GM12873 (cell line): ENCODE data around the gene NKIRAS1.

Source experiments
- CTCF ChIP-seq: IDR thresholded peaks from 2 replicates; pipeline ENCODE4 v1.5.1; 2012; ENCODE audit warnings: low read depth, mild to moderate bottlenecking, moderate library complexity, low read length, control low read depth; ENCODE audit not compliant: insufficient read depth; ENCODE audit errors: missing control alignments

Gene NKIRAS1

DNA sequence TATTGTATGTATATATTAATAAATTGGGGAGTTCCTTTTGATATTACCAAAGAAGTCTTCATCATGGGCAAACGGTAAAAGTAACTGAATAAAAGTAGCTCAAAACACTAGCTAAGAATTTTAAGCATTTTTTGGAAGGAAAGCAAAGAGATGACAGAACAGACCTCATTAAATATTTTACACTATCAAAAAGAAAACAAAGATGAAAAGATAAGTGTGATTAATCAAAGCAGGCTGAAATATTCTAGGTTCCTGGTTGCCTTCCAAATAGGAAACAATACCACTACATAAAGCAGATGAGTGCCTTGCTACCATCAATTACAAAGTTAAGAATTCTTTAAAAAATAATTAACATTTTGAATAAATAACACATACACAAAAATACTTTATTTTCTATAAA, 3.6 kb downstream of the NKIRAS1 start:
- no peak for TF ChIP-seq CTCF

- no peak for TF ChIP-seq CTCF
Measured at GRCh38 chr3:23911397-23911796, 5.4 kb downstream of the NKIRAS1 start.

DNA sequence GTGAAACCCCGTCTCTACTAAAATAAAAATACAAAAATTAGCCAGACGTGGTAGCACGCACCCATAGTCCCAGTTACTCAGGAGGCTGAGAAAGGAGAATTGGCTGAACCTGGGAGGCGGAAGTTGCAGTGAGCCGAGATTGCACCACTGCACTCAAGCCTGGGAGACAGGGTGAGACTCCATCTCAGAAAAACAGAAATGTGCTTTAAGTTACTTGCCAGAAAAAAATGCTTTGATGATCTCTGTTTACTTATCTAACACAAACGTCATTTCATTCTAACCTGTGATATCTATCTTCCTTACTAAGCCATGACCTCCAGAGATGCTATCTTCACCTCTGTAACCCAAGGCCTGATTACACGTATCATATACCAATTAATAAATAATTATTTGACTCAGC, 7.4 kb downstream of the NKIRAS1 start:
- no peak for TF ChIP-seq CTCF

DNA sequence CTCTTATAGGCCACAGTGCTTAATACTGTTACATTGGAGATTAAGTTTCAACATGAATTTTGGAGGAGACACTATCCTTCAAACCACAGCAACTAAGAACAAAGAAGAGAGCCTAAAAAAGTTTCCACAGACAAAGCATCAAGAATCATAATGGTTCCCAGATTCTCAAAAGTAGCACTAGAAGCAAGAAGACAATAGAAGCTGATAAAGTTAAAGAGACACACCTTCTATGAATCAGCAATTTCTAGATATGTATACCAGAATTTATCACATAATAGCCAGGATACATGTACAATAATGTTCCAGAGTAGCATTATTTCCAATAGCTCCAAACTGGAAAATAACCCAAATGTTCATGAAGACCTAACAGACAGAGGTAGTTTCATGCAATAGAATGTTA, 12.2 kb downstream of the NKIRAS1 start:
- TF ChIP-seq CTCF: no peak

DNA sequence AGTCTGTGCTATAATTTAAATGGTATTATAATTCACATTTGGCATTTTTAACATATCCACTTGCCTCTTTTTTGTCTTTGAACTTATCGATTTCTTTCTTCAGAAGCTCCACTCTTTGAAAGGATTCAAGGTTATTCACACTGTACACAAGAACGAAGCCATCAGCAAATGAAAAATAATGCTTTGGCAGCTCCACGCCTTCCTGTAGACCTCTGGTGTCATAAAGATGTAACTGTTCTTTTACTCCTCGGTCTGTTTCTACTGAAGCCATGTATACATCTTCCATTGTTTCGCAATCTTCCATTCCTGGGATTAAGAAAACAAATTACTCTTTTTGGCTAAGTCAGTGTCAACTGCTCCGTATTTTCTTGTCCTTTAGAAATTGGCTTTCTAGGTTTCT, 16.0 kb downstream of the NKIRAS1 start:
- TF ChIP-seq CTCF: no peak

GRCh38 chr3:23895181-23895580, 21.6 kb downstream of the NKIRAS1 start:
- no peak for TF ChIP-seq CTCF

GRCh38 chr3:23894254-23895061, 22.3 kb downstream of the NKIRAS1 start:
- no peak for TF ChIP-seq CTCF

- TF ChIP-seq CTCF: no peak
Measured at GRCh38 chr3:23889950-23890349, 26.8 kb downstream of the NKIRAS1 start.
